IPS-11a (cell line): Measurements from ENCODE around the gene CACNA2D2.

ENCODE experiments used
- H3K4me3 ChIP-seq: one replicate; pipeline ENCODE4 v1.5.1; 2013; ENCODE audit warnings: low read depth, low read length, control low read depth

Gene CACNA2D2

GRCh38 chr3:50502584-50503423 is 630 bp downstream of the CACNA2D2 start:
- H3K4me3 ChIP-seq = peak overlapping the region; percentile 48

- peak overlapping the region; percentile 48 for H3K4me3 ChIP-seq
Measured at GRCh38 chr3:50502225-50502583, 1.2 kb downstream of the CACNA2D2 start.

GRCh38 chr3:50495609-50496423 is 7.6 kb downstream of the CACNA2D2 start:
- no peak overlapping the region for H3K4me3 ChIP-seq

- H3K4me3 ChIP-seq = no peak overlapping the region
Measured at GRCh38 chr3:50494126-50494525, 9.3 kb downstream of the CACNA2D2 start.

GRCh38 chr3:50493623-50494022 is 9.8 kb downstream of the CACNA2D2 start:
- H3K4me3 ChIP-seq = no peak overlapping the region

GRCh38 chr3:50493086-50493485 is 10.3 kb downstream of the CACNA2D2 start:
- no peak overlapping the region for H3K4me3 ChIP-seq

- no peak overlapping the region for H3K4me3 ChIP-seq
Measured at GRCh38 chr3:50491023-50491422, 12.4 kb downstream of the CACNA2D2 start.

GRCh38 chr3:50490424-50490823 is 13.0 kb downstream of the CACNA2D2 start:
- H3K4me3 ChIP-seq = no peak overlapping the region

GRCh38 chr3:50487181-50487580 is 16.3 kb downstream of the CACNA2D2 start:
- no peak overlapping the region for H3K4me3 ChIP-seq

- no peak overlapping the region for H3K4me3 ChIP-seq
Measured at GRCh38 chr3:50486219-50486888, 17.1 kb downstream of the CACNA2D2 start.

- no peak overlapping the region for H3K4me3 ChIP-seq
Measured at GRCh38 chr3:50484722-50485121, 18.7 kb downstream of the CACNA2D2 start.

- H3K4me3 ChIP-seq = no peak overlapping the region
Measured at GRCh38 chr3:50483374-50483773, 20.1 kb downstream of the CACNA2D2 start.

- no peak overlapping the region for H3K4me3 ChIP-seq
Measured at GRCh38 chr3:50481992-50482391, 21.4 kb downstream of the CACNA2D2 start.

GRCh38 chr3:50480471-50480870 is 23.0 kb downstream of the CACNA2D2 start:
- H3K4me3 ChIP-seq = no peak overlapping the region

GRCh38 chr3:50479523-50479922 is 23.9 kb downstream of the CACNA2D2 start:
- no peak overlapping the region for H3K4me3 ChIP-seq

- no peak overlapping the region for H3K4me3 ChIP-seq
Measured at GRCh38 chr3:50478671-50479260, 24.7 kb downstream of the CACNA2D2 start.

GRCh38 chr3:50478051-50478450 is 25.4 kb downstream of the CACNA2D2 start:
- no peak overlapping the region for H3K4me3 ChIP-seq

- H3K4me3 ChIP-seq = no peak overlapping the region
Measured at GRCh38 chr3:50475348-50475747, 28.1 kb downstream of the CACNA2D2 start.

- no peak overlapping the region for H3K4me3 ChIP-seq
Measured at GRCh38 chr3:50474717-50475116, 28.7 kb downstream of the CACNA2D2 start.

GRCh38 chr3:50473768-50474167 is 29.7 kb downstream of the CACNA2D2 start:
- no peak overlapping the region for H3K4me3 ChIP-seq

GRCh38 chr3:50472958-50473357 is 30.5 kb downstream of the CACNA2D2 start:
- H3K4me3 ChIP-seq = no peak overlapping the region
